ENCODE measurements around the gene STK32B. TPM values are rescaled to one million over a fixed set of nuclear protein-coding genes. Genes with fewer than 3 reads are reported as not detected.
"Not testable (repeated sequence)": the region's sequence is repeated elsewhere in the genome, so short reads cannot be mapped to it uniquely, and the experiment has no call there.

Gene STK32B
- total and polyA plus RNA-seq, 2 of the 8 experiments (the other 6 are each of a cell fraction or from before 2014, with no cell fraction given) = 2.3 to 2.5 TPM

- FAIRE-seq; H3K23me2 ChIP-seq (ENCODE audit: low read depth, low read length); H4K91ac ChIP-seq (replicated peaks; ENCODE audit: insufficient read length, low read length); H4K5ac ChIP-seq (ENCODE audit: insufficient read length, low read depth, low read length); H2BK20ac ChIP-seq (ENCODE audit: low read length); H4K8ac ChIP-seq (ENCODE audit: extremely low read depth, insufficient read depth, low read length); H2AK5ac ChIP-seq (ENCODE audit: low read depth, low read length); H2AFZ ChIP-seq (ENCODE audit: low read length); H3K18ac ChIP-seq (ENCODE audit: extremely low read depth, low read length); H3K4me3 ChIP-seq (ENCODE audit: extremely low read depth in 1 of 4, insufficient read depth in 2 of 4, low read depth in 3 of 4, low read length in 4 of 4); H3K56ac ChIP-seq (replicated peaks; ENCODE audit: insufficient read length, low read depth, low read length); H3K27ac ChIP-seq (ENCODE audit: low read depth, low read length); H2BK5ac ChIP-seq (ENCODE audit: low read depth, low read length); H2BK15ac ChIP-seq (ENCODE audit: low read length); H3K9ac ChIP-seq (replicated peaks in 1 of 4; ENCODE audit: extremely low read depth in 1 of 4, low read depth in 3 of 4, low read length in 3 of 4); H3K36me3 ChIP-seq (ENCODE audit: control insufficient read depth in 2 of 4, insufficient read depth in 4 of 4, low read length in 3 of 4); H3K4me1 ChIP-seq (replicated peaks in 1 of 4; ENCODE audit: control insufficient read depth in 3 of 4, insufficient read depth in 4 of 4, low read length in 3 of 4); H3K14ac ChIP-seq (ENCODE audit: insufficient read length); H2BK12ac ChIP-seq (ENCODE audit: low read depth, low read length); H3K79me1 ChIP-seq (ENCODE audit: low read depth, low read length); H3K27me3 ChIP-seq (replicated peaks in 1 of 4; ENCODE audit: control insufficient read depth in 3 of 4, extremely low read depth in 1 of 4, insufficient read depth in 3 of 4, low read length in 3 of 4); H3K23ac ChIP-seq (ENCODE audit: insufficient read length); H4K20me1 ChIP-seq (replicated peaks in 1 of 2; ENCODE audit: control insufficient read depth in 1 of 2, insufficient read depth in 2 of 2, low read length in 2 of 2); H2BK120ac ChIP-seq (replicated peaks; ENCODE audit: low read depth, low read length); H3K79me2 ChIP-seq (ENCODE audit: control insufficient read depth in 1 of 2, insufficient read depth in 2 of 2, low read length in 2 of 2); H3K4me2 ChIP-seq (ENCODE audit: insufficient read depth in 1 of 2, low read depth in 2 of 2, low read length in 2 of 2); DNase-seq (ENCODE audit: low read depth in 1 of 2, low spot score in 2 of 2); H3K4ac ChIP-seq (replicated peaks; ENCODE audit: insufficient read length, low read depth, low read length); H3K9me3 ChIP-seq (ENCODE audit: insufficient read depth in 2 of 2, low read depth in 1 of 2, low read length in 1 of 2): not testable (repeated sequence)
- 83% methylated on average over 8 of the region's 9 CpGs; no CpG with 5 or more reads in 1 of the 2 experiments for WGBS, 2 experiments (ENCODE audit: extremely low coverage in 1 of 2, insufficient coverage in 1 of 2, insufficient read length in 1 of 2, insufficient replicate concordance in 2 of 2, low coverage in 1 of 2, low lambda C conversion rate in 2 of 2, missing lambda C conversion rate in 1 of 2)
- POLR2A ChIA-PET (ENCODE audit: partially characterized antibody) = interaction anchor here (0.6 kb wide), 1 partner anchor 285 kb away, joined by 3 read pairs; no protein-coding TSS in a partner anchor
- CTCF ChIA-PET (ENCODE audit: partially characterized antibody) = interaction anchor here (0.6 to 1.4 kb wide), 2 partner anchors 8 to 605 kb away, joined by 3 to 4 read pairs; no protein-coding TSS in a partner anchor
These were observed 246.9 kb downstream of the STK32B start for GRCh38 chr4:5298000-5298787.

All from H1 (cell line).